C4-2B (cell line): ENCODE measurements around the gene RFT1.
"Not testable (repeated sequence)": the region's sequence is repeated elsewhere in the genome, so short reads cannot be mapped to it uniquely, and the experiment has no call there.

Experiments used
- H3K27ac ChIP-seq: fragments of 450-650 bp; 2 replicates; pipeline ENCODE4 v1.5.1; 2017
- CTCF ChIP-seq: fragments of 450-650 bp; conservative IDR thresholded peaks from 2 replicates; pipeline ENCODE4 v1.5.1; 2017; ENCODE audit warnings: mild to moderate bottlenecking
- ZFX ChIP-seq: fragments of 450-650 bp; IDR thresholded peaks from 2 replicates; pipeline ENCODE4 v1.6.1; 2017

The RFT1 gene

GRCh38 chr3:53069422-53070068, 60.7 kb downstream of the RFT1 start:
- TF ChIP-seq CTCF (no peak), ZFX (no peak)

GRCh38 chr3:53068176-53068575, 62.1 kb downstream of the RFT1 start:
- no peak overlapping the region for H3K27ac ChIP-seq
- TF ChIP-seq CTCF (no peak), ZFX (no peak)

More at GRCh38 chr3:53069422-53070068, 60.7 kb downstream of the RFT1 start:
- H3K27ac ChIP-seq = no peak overlapping the region

GRCh38 chr3:53067567-53067966, 62.7 kb downstream of the RFT1 start:
- TF ChIP-seq ZFX (no peak), CTCF (no peak)
- no peak overlapping the region for H3K27ac ChIP-seq

GRCh38 chr3:53065841-53066480, 64.3 kb downstream of the RFT1 start:
- TF ChIP-seq ZFX (no peak), CTCF (no peak)
- H3K27ac ChIP-seq = no peak overlapping the region

GRCh38 chr3:53062905-53063304, 67.3 kb downstream of the RFT1 start:
- TF ChIP-seq CTCF (no peak), ZFX (no peak)
- H3K27ac ChIP-seq = no peak overlapping the region

- TF ChIP-seq CTCF (no peak), ZFX (no peak)
- H3K27ac ChIP-seq = no peak overlapping the region
These were observed 73.8 kb downstream of the RFT1 start for GRCh38 chr3:53056442-53056841.

- not testable (repeated sequence) for H3K27ac ChIP-seq
These were observed 76.0 kb downstream of the RFT1 start for GRCh38 chr3:53054233-53054632.

GRCh38 chr3:53051929-53052328, 78.3 kb downstream of the RFT1 start:
- TF ChIP-seq ZFX (no peak), CTCF (no peak)
- H3K27ac ChIP-seq = no peak overlapping the region
